22Rv1 (cell line): ENCODE measurements around the gene SFPQ.

Source experiments
- CTCF ChIP-seq: fragments of 450-650 bp; IDR thresholded peaks from 2 replicates; pipeline ENCODE4 v1.5.1; 2017; ENCODE audit warnings: mild to moderate bottlenecking
- ZFX ChIP-seq: fragments of 450-650 bp; IDR thresholded peaks from 2 replicates; pipeline ENCODE4 v1.6.1; 2017; ENCODE audit warnings: antibody characterized with exemption, borderline replicate concordance

- TF ChIP-seq CTCF (no peak), ZFX (no peak)
Measured at GRCh38 chr1:35175602-35176001, 17.3 kb downstream of the SFPQ start.
